ENCODE measurements around the gene LAMB1. TPM values are rescaled to one million over a fixed set of nuclear protein-coding genes. Genes with fewer than 3 reads are reported as not detected.
A peak's percentile ranks its signal among the peaks of the same experiment; 100 is the strongest.

The LAMB1 gene
- total and polyA plus RNA-seq, 2 of the 13 experiments (the other 11 are each of a cell fraction or from before 2014, with no cell fraction given) = 109 to 124 TPM

GRCh38 chr7:108004220-108005142, 1.5 kb upstream of the LAMB1 start (continued):
- no peak for TF ChIP-seq TRIM22 (IDR thresholded peaks at IDR 0.05)
- no peak for TF ChIP-seq ZNF326 (CRISPR knock-in tag; IDR thresholded peaks at IDR 0.05; ENCODE audit: borderline replicate concordance)
- no peak for TF ChIP-seq PRMT3 (CRISPR knock-in tag; IDR thresholded peaks at IDR 0.05; ENCODE audit: borderline replicate concordance, low read depth)
- no peak for TF ChIP-seq TOE1 (CRISPR knock-in tag; IDR thresholded peaks at IDR 0.05)
- TF ChIP-seq LRRFIP1 (CRISPR knock-in tag; conservative IDR thresholded peaks at IDR 0.05) = no peak
- no peak for TF ChIP-seq GLMP (CRISPR knock-in tag; IDR thresholded peaks at IDR 0.05; ENCODE audit: borderline replicate concordance)
- TF ChIP-seq JDP2 (CRISPR knock-in tag; IDR thresholded peaks at IDR 0.05; ENCODE audit: borderline replicate concordance) = no peak
- TF ChIP-seq HCFC1 (IDR thresholded peaks at IDR 0.05; ENCODE audit: low read depth, low read length) = no peak
- TF ChIP-seq BATF2 (CRISPR knock-in tag; IDR thresholded peaks at IDR 0.05) = no peak
- TF ChIP-seq ZNF773 (CRISPR knock-in tag; IDR thresholded peaks at IDR 0.05; ENCODE audit: borderline replicate concordance) = no peak
- TF ChIP-seq, protein P1, sequence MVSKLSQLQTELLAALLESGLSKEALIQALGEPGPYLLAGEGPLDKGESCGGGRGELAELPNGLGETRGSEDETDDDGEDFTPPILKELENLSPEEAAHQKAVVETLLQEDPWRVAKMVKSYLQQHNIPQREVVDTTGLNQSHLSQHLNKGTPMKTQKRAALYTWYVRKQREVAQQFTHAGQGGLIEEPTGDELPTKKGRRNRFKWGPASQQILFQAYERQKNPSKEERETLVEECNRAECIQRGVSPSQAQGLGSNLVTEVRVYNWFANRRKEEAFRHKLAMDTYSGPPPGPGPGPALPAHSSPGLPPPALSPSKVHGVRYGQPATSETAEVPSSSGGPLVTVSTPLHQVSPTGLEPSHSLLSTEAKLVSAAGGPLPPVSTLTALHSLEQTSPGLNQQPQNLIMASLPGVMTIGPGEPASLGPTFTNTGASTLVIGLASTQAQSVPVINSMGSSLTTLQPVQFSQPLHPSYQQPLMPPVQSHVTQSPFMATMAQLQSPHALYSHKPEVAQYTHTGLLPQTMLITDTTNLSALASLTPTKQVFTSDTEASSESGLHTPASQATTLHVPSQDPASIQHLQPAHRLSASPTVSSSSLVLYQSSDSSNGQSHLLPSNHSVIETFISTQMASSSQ (IDR thresholded peaks at IDR 0.05; ENCODE audit: low read depth) = peak; percentile 75
- TF ChIP-seq, protein P1 (CRISPR knock-in tag; IDR thresholded peaks at IDR 0.05; ENCODE audit: borderline replicate concordance) = peak; percentile 72; the same call in 1 of the 2 replicates
- TF ChIP-seq NFIC (IDR thresholded peaks at IDR 0.05; ENCODE audit: low read length) = no peak
- peak; percentile 74; the same call in 1 of the 2 replicates for TF ChIP-seq ELF4 (CRISPR knock-in tag; IDR thresholded peaks at IDR 0.05; ENCODE audit: borderline replicate concordance)
- TF ChIP-seq NFRKB (IDR thresholded peaks at IDR 0.05) = no peak
- TF ChIP-seq, protein P2, sequence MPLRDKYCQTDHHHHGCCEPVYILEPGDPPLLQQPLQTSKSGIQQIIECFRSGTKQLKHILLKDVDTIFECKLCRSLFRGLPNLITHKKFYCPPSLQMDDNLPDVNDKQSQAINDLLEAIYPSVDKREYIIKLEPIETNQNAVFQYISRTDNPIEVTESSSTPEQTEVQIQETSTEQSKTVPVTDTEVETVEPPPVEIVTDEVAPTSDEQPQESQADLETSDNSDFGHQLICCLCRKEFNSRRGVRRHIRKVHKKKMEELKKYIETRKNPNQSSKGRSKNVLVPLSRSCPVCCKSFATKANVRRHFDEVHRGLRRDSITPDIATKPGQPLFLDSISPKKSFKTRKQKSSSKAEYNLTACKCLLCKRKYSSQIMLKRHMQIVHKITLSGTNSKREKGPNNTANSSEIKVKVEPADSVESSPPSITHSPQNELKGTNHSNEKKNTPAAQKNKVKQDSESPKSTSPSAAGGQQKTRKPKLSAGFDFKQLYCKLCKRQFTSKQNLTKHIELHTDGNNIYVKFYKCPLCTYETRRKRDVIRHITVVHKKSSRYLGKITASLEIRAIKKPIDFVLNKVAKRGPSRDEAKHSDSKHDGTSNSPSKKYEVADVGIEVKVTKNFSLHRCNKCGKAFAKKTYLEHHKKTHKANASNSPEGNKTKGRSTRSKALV (CRISPR knock-in tag; IDR thresholded peaks at IDR 0.05) = peak; percentile 52; the same call in 1 of the 2 replicates

Data from HepG2 (cell line).